Fibroblast of lung (primary cell): ENCODE results near the gene OTOA.
"Not testable (repeated sequence)": the region's sequence is repeated elsewhere in the genome, so short reads cannot be mapped to it uniquely, and the experiment has no call there.

ENCODE experiments used
- CTCF ChIP-seq, 2 donors: IDR thresholded peaks in 1 of 2; conservative IDR thresholded peaks in 1 of 2; 1 replicate in 1 of 2; 2 replicates in 1 of 2; pipeline ENCODE4 v1.5.1; 2011 to 2012; ENCODE audit warnings: low read length in 2 of 2, control low read depth in 1 of 2, inconsistent platforms in 1 of 2, low read depth in 1 of 2, mild to moderate bottlenecking in 1 of 2
- EZH2 ChIP-seq: IDR thresholded peaks from 2 replicates; pipeline ENCODE4 v1.5.1; 2012; ENCODE audit warnings: low read length, control low read depth, mild to moderate bottlenecking; ENCODE audit errors: missing control alignments

DNA sequence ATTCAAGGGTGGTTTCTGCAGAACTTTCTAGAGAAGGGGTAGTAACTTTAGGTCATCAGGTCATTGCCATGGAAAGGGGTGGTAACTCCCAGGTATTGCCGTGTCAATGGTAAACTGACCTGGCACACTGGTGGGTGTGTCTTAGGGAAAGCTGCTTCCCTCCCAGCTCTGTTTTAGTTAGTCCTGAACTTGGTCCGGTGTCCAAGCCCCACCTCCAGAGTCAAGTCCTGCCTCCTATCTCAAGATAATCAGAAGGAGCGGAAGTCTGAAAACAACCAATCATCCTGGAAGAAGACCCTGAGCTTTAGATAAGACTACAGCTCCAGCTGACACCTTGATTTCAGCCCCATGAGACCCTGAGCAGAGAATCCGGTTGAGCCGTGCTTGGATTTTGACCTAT, 105.0 kb downstream of the OTOA start:
- not testable (repeated sequence) for TF ChIP-seq CTCF (conservative IDR thresholded peaks at IDR 0.05 in 1 of 2, IDR thresholded peaks at IDR 0.05 in 1 of 2; ENCODE audit: low read depth in 1 of 2, low read length in 2 of 2); EZH2
